GM10847 (cell line): Measurements from ENCODE around the gene GAS2L1.

Source experiments
- POLR2A ChIP-seq: IDR thresholded peaks from 2 replicates; pipeline ENCODE4 v1.6.1; 2011; ENCODE audit not compliant: insufficient read length; ENCODE audit errors: extremely low read depth

GAS2L1 gene

GRCh38 chr22:29336751-29337490 is 30.5 kb downstream of the GAS2L1 start:
- TF ChIP-seq POLR2A: no peak

- no peak for TF ChIP-seq POLR2A
These were observed 31.3 kb downstream of the GAS2L1 start for GRCh38 chr22:29337631-29338284.

DNA sequence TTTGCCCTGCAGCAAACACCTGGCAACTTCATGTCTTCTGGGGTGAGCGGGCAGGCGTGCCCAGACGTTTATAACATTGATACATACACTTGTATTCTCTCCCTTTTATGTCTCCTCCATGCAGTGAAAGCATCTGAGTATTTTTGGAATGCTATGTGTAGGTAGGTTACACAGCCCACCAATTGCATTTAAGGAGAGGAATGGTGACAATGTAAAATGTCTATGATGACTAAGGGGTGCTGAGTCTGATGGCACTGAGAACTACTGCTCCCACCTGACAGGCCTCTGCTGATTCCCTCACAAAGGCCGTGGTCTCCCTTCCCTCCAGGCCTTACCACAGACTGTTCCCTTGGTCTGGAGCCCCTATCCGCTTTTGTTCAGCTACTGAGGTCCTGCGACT is 31.9 kb downstream of the GAS2L1 start:
- no peak for TF ChIP-seq POLR2A

- no peak for TF ChIP-seq POLR2A
These were observed 33.2 kb downstream of the GAS2L1 start for GRCh38 chr22:29339381-29340235.

GRCh38 chr22:29340566-29340965 is 34.1 kb downstream of the GAS2L1 start:
- TF ChIP-seq POLR2A: no peak

- TF ChIP-seq POLR2A: no peak
These were observed 34.8 kb downstream of the GAS2L1 start for GRCh38 chr22:29341056-29341848.

DNA sequence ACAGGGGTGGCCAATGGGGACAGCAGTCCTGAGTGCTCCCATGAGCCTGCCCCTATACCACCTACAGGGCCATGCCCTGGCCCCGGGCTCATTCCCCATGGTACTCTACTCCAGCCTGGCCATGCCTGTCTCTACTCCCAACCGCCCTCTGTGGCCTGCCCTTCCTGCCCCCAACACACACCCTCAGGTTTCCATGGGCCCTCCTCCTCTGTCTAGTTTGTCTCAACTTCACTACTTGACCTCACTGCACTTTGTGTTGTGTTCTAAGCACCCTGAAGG is 35.3 kb downstream of the GAS2L1 start:
- no peak for TF ChIP-seq POLR2A

GRCh38 chr22:29342177-29342576 is 35.7 kb downstream of the GAS2L1 start:
- TF ChIP-seq POLR2A: no peak

DNA sequence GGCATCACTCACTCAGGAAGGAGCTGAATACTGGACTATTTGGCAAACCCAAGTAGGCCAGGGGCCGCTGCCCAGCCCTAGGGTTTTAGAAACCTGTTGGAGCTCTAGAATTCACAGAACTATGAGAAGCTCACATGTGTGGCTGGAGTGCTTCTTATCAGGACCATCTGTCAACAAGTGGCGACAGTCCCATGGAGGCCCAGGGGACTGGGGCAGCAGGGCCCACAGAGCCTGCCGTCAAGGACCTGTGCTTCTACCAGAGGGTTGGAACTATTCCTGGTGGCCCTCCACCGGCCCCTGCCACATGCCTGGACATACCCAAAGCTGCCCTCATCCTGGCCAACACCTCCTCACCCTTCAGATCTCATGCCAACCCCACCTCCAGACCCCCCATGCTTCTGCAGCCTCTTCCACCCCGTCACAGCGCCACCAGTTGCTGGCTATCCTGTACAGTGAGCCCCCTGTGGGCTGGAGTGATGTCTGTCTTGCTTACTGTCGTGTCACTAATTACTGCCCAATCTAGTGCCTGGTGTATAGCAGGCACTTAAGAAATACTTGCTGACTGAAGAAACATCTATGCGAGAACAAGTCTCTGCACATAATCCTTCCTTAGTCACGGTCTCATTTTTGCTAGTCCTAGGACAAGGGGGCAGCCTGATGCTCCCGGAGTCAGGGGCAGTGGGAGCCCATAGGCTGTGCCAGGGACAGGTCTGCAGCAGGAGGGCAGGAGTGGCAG is 36.3 kb downstream of the GAS2L1 start:
- no peak for TF ChIP-seq POLR2A

GRCh38 chr22:29343313-29343805 is 36.9 kb downstream of the GAS2L1 start:
- TF ChIP-seq POLR2A: no peak

DNA sequence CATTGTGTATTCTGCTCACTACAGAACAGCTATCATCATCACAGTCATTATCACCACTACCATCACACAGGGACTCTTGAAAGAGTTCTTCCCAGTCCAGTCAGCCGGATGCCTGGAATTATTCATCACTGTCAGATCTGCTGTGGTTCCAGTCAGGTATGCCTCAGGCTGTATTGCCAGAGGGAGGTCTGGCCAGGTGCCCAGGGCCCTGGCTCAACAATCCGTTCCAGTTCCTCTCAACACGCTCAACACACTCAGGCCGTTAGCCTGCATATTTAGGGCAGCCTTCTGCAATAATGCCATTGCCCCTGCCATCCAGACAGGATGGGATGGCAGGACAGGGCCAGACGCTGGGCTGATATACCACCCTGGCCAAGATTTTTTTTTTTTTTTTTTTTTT is 37.7 kb downstream of the GAS2L1 start:
- no peak for TF ChIP-seq POLR2A

DNA sequence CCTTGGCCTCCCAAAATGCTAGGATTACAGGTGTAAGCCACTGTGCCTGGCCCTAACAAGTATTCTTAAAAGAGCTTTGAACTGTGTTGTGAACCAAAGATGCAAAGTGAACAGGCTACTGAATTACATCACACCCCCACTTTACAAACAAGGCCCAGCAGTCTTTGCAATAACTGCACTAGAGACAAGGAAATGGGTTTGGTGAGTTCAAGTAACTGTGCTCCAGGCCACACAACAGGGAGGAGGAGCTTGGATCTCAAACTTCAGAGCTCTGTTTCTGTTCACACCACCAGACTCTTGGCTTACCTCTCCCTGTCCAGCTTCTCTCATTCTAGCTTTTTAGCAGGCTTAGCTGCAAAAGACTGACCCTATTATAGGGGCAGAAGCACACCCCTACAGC is 39.5 kb downstream of the GAS2L1 start:
- no peak for TF ChIP-seq POLR2A

GRCh38 chr22:29346659-29347058 is 40.2 kb downstream of the GAS2L1 start:
- TF ChIP-seq POLR2A: no peak

DNA sequence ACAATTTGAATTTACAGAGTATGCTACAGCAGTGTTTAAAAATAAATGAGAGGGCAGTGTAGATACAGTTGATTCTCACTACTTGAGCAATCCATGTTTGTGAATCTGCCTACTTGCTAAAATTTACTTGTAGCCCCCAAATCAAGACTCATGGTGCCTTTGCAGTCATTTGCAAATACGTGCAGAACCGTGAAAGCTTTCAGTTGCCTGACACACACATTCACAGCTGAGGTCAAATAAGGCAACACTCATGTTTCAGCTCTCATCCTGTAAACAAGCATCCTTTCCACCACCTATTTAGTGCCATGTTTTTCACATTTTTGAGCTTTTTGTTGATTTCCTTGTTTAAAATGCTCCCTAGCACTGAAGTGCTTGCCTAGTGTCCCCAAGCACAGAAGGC is 41.6 kb downstream of the GAS2L1 start:
- TF ChIP-seq POLR2A: no peak
